ENCODE results near the gene YY2. TPM values are rescaled to one million over a fixed set of nuclear protein-coding genes. Genes with fewer than 3 reads are reported as not detected.

The YY2 gene
- total RNA-seq, 1 experiment from 2014 or later, result 2.7 TPM

- Histone ChIP-seq H3K27me3 (replicated peaks; ENCODE audit: insufficient read depth, low read depth, low read length, poor library complexity) (no peaks in the 10 kb centered on the region), H3K9me3 (ENCODE audit: low read depth, low read length, poor library complexity, severe bottlenecking) (no peaks in the 10 kb centered on the region), H3K36me3 (ENCODE audit: insufficient read depth, low read length, poor library complexity, severe bottlenecking) (no peaks in the 10 kb centered on the region), H3K4me3 (ENCODE audit: low read depth, low read length, poor library complexity, severe bottlenecking) (no peak overlapping the region), H3K4me1 (ENCODE audit: insufficient read depth, low read length, poor library complexity, severe bottlenecking) (no peaks in the 10 kb centered on the region), H3K27ac (ENCODE audit: low read depth, low read length, poor library complexity, severe bottlenecking) (no peak overlapping the region)
- BruUV-seq (replicated peaks), result no TSS peak
- ChIA-PET CTCF (no interaction called here), POLR2A (ENCODE audit: low non-redundant PET) (no interaction called here)
- intact Hi-C loops (cut with micrococcal nuclease; ENCODE audit: unreplicated experiment), result no loop called here
- no peak for DNase-seq (ENCODE audit: low spot score)
- TF ChIP-seq EZH2 (IDR thresholded peaks at IDR 0.05; ENCODE audit: borderline replicate concordance, low read depth, low read length, poor library complexity, severe bottlenecking) (no peak), CTCF (conservative IDR thresholded peaks at IDR 0.05; ENCODE audit: low read depth, low read length) (no peak)
Observed at GRCh38 chrX:21821875-21822274, 33.9 kb upstream of the YY2 start.

GRCh38 chrX:21831496-21831895 is 24.3 kb upstream of the YY2 start:
- Histone ChIP-seq H3K36me3 (ENCODE audit: insufficient read depth, low read length, poor library complexity, severe bottlenecking) (no peaks in the 10 kb centered on the region), H3K27ac (ENCODE audit: low read depth, low read length, poor library complexity, severe bottlenecking) (no peak overlapping the region), H3K4me3 (ENCODE audit: low read depth, low read length, poor library complexity, severe bottlenecking) (no peak overlapping the region), H3K4me1 (ENCODE audit: insufficient read depth, low read length, poor library complexity, severe bottlenecking) (no peaks in the 10 kb centered on the region), H3K27me3 (replicated peaks; ENCODE audit: insufficient read depth, low read depth, low read length, poor library complexity) (no peaks in the 10 kb centered on the region), H3K9me3 (ENCODE audit: low read depth, low read length, poor library complexity, severe bottlenecking) (no peaks in the 10 kb centered on the region)
- BruUV-seq (replicated peaks), result no TSS peak
- DNase-seq (ENCODE audit: low spot score), result no peak
- ChIA-PET CTCF (no interaction called here), POLR2A (ENCODE audit: low non-redundant PET) (no interaction called here)
- intact Hi-C loops (cut with micrococcal nuclease; ENCODE audit: unreplicated experiment), result no loop called here
- no peak for TF ChIP-seq EZH2 (IDR thresholded peaks at IDR 0.05; ENCODE audit: borderline replicate concordance, low read depth, low read length, poor library complexity, severe bottlenecking)
- no peak for TF ChIP-seq CTCF (conservative IDR thresholded peaks at IDR 0.05; ENCODE audit: low read depth, low read length)

GRCh38 chrX:21837056-21837455 is 18.7 kb upstream of the YY2 start:
- DNase-seq (ENCODE audit: low spot score), result no peak
- intact Hi-C loops (cut with micrococcal nuclease; ENCODE audit: unreplicated experiment), result no loop called here
- no peaks in the 10 kb centered on the region for H3K27me3 ChIP-seq (replicated peaks; ENCODE audit: insufficient read depth, low read depth, low read length, poor library complexity)
- no peaks in the 10 kb centered on the region for H3K4me1 ChIP-seq (ENCODE audit: insufficient read depth, low read length, poor library complexity, severe bottlenecking)
- POLR2A ChIA-PET (ENCODE audit: low non-redundant PET), result no interaction called here
- CTCF ChIA-PET, result no interaction called here
- H3K36me3 ChIP-seq (ENCODE audit: insufficient read depth, low read length, poor library complexity, severe bottlenecking), result no peaks in the 10 kb centered on the region
- H3K27ac ChIP-seq (ENCODE audit: low read depth, low read length, poor library complexity, severe bottlenecking), result no peak overlapping the region
- BruUV-seq (replicated peaks), result no TSS peak
- TF ChIP-seq EZH2 (IDR thresholded peaks at IDR 0.05; ENCODE audit: borderline replicate concordance, low read depth, low read length, poor library complexity, severe bottlenecking) (no peak), CTCF (conservative IDR thresholded peaks at IDR 0.05; ENCODE audit: low read depth, low read length) (no peak)
- H3K4me3 ChIP-seq (ENCODE audit: low read depth, low read length, poor library complexity, severe bottlenecking), result no peak overlapping the region
- H3K9me3 ChIP-seq (ENCODE audit: low read depth, low read length, poor library complexity, severe bottlenecking), result no peaks in the 10 kb centered on the region
